HG02571 (cell line): ENCODE data around the gene FAT2.

Source experiments
- ATAC-seq: cut with Tn5 transposase; IDR thresholded peaks from one replicate; pipeline ENCODE4 v1.9.1; 2021; ENCODE audit warnings: mild to moderate bottlenecking, moderate library complexity; ENCODE audit not compliant: unreplicated experiment

FAT2 gene, protein sequence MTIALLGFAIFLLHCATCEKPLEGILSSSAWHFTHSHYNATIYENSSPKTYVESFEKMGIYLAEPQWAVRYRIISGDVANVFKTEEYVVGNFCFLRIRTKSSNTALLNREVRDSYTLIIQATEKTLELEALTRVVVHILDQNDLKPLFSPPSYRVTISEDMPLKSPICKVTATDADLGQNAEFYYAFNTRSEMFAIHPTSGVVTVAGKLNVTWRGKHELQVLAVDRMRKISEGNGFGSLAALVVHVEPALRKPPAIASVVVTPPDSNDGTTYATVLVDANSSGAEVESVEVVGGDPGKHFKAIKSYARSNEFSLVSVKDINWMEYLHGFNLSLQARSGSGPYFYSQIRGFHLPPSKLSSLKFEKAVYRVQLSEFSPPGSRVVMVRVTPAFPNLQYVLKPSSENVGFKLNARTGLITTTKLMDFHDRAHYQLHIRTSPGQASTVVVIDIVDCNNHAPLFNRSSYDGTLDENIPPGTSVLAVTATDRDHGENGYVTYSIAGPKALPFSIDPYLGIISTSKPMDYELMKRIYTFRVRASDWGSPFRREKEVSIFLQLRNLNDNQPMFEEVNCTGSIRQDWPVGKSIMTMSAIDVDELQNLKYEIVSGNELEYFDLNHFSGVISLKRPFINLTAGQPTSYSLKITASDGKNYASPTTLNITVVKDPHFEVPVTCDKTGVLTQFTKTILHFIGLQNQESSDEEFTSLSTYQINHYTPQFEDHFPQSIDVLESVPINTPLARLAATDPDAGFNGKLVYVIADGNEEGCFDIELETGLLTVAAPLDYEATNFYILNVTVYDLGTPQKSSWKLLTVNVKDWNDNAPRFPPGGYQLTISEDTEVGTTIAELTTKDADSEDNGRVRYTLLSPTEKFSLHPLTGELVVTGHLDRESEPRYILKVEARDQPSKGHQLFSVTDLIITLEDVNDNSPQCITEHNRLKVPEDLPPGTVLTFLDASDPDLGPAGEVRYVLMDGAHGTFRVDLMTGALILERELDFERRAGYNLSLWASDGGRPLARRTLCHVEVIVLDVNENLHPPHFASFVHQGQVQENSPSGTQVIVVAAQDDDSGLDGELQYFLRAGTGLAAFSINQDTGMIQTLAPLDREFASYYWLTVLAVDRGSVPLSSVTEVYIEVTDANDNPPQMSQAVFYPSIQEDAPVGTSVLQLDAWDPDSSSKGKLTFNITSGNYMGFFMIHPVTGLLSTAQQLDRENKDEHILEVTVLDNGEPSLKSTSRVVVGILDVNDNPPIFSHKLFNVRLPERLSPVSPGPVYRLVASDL (N-terminal part only)

DNA sequence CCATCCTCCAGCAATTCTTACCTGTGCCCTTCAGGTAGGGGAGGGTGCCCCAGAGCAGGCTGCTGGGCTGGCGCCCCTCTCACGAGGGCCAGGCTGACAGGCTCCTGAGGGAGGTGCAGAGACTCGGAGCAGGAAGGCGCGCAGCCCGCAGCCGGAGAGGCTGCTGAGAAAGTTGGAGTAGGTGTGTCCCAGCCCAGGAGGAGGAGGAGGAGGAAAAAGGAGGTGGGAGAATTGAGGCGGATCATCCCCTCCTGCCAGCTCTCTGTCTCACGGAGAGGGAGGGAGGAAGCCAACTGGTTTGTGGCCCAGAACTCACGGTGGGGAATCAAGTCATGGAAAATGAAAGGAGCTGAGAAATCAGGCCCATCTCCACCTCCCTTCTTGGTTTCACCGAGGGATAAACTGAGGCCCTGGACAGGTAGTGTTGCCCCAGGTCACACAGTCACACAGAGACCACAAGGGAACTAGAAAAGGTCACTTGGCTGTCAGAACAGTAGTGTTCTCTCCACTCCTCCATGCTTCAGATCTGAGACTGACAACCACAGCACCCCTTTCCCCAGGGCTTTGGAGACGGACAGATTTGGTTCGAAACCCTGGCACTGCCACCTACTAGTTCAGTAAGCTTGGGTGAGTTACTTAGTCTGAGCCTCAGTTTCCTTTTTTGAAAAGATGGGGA, at the start of gene FAT2:
Gene FAT2, minus strand, starts transcription at position 188 of the 676 bp plus-strand sequence. CDS start 22,400 bp downstream, outside the sequence.
- ATAC-seq: no peak

DNA sequence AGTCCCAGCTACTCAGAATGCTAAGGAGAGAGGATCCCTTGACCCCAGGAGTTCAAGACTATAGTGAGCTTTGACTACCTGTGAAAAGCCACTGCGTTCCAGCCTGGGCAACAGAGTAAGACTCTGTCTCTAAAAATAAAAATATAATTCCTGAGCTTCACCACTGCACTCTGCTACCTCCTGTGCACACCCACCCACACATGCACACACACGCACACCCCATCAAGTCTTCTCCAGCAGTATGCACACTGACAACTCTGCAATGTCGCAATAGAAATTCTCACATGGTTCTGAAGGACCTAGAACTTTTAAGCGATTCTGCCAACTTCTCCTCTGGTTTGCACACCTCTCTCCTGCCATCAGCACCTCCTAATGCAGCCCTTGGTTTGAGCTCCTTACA, 47.5 kb upstream of the FAT2 start:
- ATAC-seq: no peak

DNA sequence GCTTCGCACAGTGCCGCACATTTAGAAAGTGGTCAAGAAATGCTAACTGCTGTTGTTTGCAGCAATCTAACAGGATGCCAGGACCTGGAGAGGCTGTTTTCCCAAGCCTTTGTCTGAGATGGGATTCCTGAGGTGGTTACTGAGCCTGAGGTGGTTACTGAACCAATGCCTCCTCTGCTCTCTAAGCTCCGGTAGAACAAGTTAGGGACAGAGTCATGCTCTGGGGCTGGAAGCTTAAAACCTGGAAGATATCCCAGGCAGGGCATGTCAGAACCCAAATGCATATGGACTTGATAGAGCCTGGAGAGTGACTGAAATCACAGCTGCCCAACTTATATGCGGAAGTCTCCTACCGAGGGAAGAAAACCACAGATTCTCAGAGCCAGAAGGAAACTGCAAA, 46.5 kb upstream of the FAT2 start:
- ATAC-seq: no peak

DNA sequence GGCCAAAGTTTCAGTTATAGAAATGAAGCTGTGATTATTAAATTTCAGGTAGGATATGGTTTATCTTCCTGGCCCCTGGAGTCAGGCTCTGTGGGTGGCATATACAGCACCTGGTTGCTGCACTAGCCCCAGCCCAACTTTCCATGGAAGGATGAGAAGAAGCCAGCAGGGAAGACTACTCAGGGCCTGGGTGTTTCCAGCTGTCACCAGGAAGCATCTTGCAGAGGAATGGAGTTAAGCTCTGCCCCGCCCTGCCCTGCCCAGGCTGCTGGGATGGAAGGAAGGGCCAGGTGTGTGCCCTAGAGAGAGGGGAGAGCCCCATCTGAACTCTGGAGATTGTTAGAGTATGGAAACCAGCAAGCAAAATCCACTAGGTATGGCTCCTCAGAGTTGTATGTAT, 42.8 kb upstream of the FAT2 start:
- no peak for ATAC-seq

DNA sequence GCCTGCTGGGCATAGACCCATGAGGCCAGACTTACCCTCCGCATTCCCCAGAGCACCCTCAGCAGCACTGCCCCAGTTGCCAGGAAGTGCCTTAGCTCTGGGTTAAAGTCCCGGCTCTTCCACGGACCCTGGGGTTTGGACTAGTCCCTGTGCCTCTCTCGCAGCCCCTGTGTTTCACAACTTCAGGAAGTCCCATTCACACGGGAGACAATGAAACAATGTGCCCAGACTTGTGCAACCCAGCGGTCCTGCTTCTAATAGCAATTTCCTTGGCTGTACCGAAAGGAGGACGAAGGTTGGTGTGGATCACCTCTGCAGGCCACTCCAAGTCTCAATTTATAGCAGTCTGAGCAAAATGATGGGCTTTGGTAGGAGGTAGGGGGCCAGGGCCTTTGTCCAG, 41.8 kb upstream of the FAT2 start:
- ATAC-seq: no peak

DNA sequence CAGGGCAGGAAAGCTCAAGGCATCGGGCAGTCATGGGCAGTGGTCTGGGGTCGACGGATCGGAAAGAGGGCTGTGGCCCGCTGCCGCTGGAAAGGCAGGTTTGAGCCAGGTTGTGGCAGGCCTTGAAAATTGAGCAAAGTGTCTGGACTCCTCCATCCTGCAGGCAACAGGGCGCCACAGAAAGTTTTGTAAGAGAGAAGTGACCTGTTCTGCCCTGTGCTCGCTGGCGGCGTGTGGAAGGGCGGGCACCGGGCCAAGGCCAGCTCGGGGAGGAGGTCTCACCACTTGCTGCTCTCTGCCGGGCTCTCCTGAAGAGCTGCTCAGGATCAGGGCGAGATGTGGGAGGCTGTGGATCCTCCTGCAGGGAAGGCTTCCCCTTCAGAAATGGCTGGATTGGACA, 41.4 kb upstream of the FAT2 start:
- no peak for ATAC-seq

DNA sequence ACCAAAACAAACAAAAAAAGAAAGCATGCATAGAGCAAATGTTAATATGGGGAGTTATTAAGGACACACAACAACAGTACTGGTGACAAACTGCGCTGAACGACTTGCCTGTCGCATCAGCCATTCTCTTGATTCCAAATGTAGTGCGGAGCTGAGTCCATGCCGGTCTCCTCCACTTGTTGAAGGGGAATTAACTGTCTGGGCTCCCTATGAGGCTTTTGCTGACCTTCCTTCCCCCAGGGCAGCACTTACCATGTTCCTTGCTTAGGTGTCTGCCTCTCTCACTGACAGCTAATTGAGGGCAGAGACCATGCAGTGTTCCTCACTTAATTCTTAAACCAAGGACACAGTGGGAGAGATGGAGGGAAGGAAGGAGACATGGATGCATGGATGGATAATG, 40.8 kb upstream of the FAT2 start:
- ATAC-seq: no peak

DNA sequence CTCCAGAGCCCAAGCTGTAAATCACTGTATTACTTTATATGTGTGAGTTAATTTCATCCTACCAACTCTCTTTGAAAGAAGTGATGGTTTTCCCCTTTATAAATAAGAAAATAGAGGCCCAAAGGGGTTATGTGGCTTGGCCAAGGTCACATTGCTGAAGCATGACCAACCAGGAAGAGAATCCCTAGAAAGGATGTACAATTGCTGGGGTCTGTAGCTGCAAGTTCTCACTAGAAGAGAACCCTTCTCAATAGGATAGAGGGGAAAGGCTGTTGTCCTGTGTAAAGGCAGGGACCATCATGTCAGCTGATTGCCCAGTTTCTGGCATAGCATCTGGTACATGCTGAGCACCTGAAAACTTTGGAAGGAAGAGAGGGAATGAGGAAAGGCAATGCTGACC, 39.0 kb upstream of the FAT2 start:
- no peak for ATAC-seq

DNA sequence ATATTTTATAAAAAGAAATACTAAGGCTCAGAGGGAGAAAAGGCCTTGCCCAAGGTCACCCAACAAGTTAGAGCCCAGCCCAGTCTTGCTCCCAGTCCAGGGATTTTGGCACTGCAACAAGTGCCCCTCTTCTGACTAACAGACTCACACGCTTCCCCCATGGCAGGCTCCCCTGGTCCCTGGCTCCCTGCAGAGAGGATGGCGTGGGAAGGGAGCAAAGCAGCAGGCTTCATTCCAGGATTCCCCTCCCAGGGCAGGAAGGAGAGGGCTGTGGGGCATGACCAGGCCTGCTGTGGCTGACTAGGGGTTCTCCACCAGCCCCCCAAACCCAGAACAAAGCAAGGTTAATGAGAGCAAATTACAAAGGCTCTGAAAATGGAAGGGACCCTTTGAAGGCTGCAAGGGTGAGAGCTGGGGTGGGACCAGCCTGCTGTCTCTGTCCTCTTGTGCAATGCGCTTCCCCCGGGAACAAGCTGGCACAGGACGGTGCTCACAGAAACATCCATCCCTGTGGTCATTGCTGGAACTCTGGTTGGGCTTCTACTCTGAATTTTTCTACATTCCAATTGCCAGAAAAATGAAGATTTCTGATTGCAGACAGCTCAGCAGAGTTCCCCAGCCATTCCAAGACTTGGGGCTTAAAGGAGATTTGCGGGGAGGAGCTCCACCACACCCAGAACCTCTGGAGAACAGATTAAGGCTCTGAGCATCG, 37.1 kb upstream of the FAT2 start:
- no peak for ATAC-seq

DNA sequence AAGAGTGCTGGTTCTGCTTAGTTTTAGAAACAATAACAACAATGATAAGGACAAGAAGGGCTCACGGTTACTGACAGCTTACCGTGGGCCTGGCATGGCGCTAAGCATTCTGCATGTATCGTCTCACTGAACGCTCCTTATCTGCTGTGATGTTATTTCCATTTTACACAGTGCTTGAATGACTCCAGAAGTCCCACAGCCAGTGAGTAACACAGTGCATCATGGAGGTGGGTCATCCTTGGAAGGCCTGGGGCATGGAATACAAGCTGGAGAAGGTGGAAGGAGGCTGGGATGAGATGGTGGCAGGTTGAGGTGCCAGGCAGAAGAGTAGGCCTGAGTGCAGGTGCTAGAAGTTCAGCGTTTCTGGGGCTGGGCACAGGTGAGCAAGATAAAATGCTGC, 36.5 kb upstream of the FAT2 start:
- no peak for ATAC-seq

DNA sequence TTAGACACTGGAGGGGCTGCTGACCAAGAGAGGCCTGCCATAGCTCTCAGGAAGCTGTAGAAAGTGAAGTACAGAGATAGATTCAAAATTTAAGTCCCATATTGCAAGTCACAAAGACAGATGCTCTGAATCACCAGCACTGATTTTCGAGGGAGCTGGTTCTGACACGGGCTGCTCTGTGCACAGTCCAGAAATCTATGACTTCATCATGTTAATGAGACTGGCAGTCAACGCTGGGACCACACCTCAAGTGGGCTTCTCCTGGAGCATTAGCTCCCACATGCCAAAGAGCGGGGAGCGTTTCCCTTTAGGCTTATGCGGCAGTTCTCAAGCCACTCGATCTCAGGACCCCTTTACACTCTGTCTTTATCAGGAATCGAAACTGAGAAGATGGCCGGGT, 34.2 kb upstream of the FAT2 start:
- no peak for ATAC-seq

DNA sequence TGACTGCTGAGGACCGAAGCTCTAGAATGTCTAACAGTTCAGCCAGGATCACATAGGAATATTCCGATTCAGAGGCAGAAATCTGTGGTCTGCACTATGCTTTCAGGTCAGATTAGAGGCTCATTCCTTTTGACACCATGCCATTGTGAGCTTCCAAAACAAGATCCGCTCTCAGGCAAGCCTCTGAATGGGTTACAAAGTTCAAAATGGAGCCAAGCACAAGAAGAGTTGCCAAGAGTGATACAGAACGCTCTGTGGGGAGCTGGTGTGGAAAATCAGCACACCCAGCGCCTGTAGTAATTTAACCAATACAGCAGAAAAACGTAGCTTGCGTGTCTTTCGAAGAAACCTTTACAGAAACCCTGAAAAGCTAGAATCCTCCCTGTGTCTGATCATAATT, 33.3 kb upstream of the FAT2 start:
- ATAC-seq: no peak

DNA sequence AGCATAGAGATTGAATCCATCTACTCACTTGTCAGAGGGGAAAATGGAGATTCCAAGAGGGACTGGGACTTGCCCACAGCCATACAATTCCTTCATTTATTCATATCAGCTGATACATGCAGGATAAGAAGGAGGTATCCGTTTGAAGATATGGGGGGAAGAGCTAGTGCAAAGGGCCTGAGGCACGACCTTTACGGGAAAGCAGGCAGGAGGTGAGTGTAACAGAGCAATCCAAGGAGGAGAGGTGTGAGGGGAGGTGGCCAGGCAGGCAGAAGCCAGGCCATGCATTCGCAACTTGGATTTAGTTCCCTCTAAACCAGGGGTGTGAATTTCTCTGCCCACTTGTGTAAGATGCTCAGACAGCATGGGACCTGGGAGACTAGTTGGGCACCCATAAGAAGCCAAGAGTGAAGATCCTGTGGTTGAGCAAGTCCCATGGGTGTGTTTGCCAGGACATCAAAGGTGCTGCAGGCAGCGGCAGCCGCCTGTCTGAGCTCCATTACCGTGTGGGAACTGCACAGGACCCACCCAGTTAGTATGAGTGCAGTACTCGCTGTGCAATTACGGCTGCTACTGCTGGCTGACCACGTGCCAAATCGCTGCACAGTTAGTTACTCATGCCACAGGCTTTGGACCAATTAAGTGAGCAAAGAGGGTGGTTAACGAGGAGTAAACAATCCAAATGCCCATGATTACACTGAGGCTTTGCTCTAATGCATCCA, 31.4 kb upstream of the FAT2 start:
- ATAC-seq: no peak

DNA sequence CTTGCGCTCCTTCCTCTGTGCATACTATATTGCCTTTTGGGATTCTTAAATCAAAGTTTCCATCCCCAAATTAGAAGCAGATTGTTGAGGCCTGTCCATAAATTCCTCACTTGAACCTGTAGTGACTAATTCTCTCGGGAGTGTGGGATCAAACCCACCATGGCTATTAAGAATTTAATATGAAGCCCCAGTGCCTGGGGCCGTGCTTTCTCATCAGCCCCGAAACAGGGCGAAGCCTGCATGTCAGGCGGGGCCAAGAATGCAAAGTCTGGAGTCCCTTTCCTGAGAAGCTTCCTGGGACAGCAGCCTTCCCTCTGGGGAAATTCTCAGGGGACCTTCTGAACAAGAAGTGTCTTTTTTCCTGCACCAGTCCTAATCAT, 29.3 kb upstream of the FAT2 start:
- no peak for ATAC-seq

DNA sequence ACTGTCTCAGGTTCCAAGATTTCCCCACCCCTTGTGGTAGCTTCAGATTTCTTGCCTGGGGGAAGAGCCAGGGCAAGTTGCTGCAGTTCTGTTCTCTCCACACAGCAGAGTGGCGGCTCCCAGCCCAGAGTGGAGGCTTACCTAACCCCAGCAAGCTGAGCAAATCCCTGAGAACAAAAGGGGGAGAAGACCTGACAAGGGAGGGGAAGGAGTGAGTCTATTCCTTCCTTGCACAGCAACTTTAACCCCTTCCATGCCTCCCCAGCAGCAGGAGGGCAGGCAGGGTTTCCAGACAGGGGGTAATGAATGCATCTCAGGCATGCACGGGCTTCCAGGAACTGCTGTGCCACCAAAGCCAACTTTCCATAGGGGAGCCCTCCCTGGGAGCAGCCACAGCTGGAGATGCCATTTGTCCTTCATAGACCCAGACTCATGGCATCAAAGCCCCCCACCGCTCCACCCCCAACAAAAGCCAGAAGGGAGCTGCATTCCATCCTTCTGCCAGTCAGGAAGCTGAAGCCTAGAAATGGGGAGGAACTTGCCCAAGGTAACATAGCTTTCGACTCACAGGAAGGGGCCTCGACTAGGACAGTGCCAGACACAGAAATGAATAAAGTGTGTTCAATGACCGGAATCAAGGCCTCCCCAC, 28.8 kb upstream of the FAT2 start:
- ATAC-seq: no peak

DNA sequence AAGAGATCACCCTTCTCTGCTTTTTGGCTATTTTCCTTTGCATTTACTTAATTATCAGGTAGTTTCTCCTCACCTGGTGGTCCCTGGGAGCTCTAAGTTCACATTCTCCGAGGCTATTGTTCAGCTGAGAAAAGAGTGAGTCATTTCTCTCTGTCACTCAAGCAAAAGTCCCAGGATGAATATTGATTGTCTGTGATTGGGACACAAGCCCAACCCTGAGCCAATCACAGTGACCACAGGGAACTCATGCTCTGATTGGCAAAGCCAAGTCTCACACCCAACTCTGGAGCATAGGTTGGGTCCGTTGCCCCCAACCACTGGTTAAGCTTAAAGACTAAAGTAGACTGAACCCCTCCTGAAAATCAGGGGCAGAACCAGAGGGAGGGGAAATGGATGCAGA, 27.8 kb upstream of the FAT2 start:
- ATAC-seq: no peak

DNA sequence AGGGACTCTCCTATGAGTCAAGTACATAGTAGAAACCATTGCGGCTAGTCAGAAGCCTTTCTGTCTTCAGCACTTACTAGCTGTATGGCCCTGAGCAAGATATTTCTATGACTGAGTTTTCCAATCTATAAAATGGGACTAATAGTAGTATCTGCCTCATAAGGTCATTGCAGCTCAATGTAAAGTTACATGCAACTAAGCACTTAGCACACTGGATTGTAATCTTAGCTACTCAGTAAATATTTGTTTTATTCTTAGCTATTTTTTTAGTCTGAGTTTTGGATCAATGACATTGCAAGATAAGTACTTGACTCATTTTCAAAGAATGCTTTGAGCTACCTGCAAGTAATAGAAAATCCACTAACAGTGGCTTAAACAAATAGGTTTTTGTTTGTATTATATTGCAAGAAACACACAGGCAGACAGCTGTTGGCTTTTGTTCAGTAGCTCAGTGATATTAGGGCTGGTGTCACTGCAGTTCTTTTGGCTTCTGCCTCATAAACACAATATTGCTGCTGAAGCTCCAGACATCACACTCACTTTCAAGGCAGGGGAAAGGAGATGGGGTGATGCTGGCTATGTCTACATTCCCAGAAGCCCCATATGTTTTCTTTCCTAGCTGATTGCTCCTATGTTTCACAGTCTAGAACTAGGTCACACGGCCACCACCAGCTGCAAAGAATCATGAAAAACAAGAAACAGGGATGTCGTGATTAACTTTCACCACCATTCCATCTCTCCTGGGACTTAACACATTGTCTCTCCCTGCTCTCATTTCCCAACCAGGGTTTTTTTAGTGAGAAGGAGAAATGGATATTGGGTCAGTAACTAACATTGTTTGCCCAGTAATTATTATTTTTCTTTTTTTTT, 26.9 kb upstream of the FAT2 start:
- no peak for ATAC-seq

DNA sequence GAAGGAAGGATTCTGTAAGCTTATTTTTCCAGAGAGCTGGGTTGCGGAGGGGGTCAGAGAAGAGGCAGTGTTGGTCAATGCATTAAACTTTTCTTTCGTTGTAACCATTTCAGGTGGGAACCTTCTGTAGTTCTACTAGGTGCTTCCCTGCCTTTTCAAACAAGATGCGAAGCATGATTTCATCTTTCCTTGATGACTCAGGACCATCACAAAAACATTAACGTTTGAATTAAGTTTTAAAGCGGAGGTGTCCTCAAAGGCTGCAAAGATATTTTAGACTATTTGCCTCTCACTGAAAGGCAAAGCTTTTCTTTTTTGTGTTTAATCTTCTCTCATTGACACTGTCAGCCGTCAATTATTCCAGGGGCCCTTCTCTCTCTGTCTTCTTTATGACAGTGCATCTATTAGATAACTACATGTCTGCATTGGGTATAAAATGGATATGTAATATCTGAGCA, 26.3 kb upstream of the FAT2 start:
- no peak for ATAC-seq
